Body of pancreas (tissue), 4 donors: ENCODE results near the gene TENM4. TPM values are rescaled to one million over a fixed set of nuclear protein-coding genes. Genes with fewer than 3 reads are reported as not detected.

Experiments used
- ATAC-seq: fragments of 150-250 bp; one replicate; pipeline ENCODE4 v1.9.1; 2016
- DNase-seq, 4 donors: peaks; one replicate each; pipeline ENCODE4 v3.0.0-alpha.2; 2019
- H3K27ac ChIP-seq, 4 donors: fragments of 200-600 bp; sonication (generic); 1 replicate in 3 of 4; 2 replicates in 1 of 4; pipeline versions ENCODE4 v1.5.1 to v1.6.1; 2016 to 2019; ENCODE audit warnings: mild to moderate bottlenecking in 1 of 4, mixed read lengths in 1 of 4, moderate library complexity in 1 of 4
- H3K27me3 ChIP-seq, 2 donors: fragments of 200-600 bp; sonication (generic); one replicate each; pipeline ENCODE4 v1.6.0; 2016; ENCODE audit warnings: mild to moderate bottlenecking in 1 of 2
- H3K36me3 ChIP-seq, 2 donors: fragments of 200-600 bp; sonication (generic); replicated peaks in 1 of 2; 2 replicates each; pipeline ENCODE4 v1.5.1; 2016; ENCODE audit warnings: low read depth in 2 of 2; ENCODE audit not compliant: insufficient read depth in 1 of 2
- H3K4me1 ChIP-seq: fragments of 200-600 bp; sonication (generic); one replicate; pipeline ENCODE4 v1.6.0; 2016
- H3K4me3 ChIP-seq, 2 donors: fragments of 200-600 bp; sonication (generic); 1 replicate in 1 of 2; 2 replicates in 1 of 2; pipeline ENCODE4 v1.5.1; 2016 to 2019
- H3K9me3 ChIP-seq, 3 donors: fragments of 200-600 bp; sonication (generic); 1 replicate in 2 of 3; 2 replicates in 1 of 3; pipeline ENCODE4 v1.5.1; 2016
- CTCF ChIP-seq, 7 experiments: fragments of 450-650 bp in 4 of 7; fragments of 200-600 bp in 3 of 7; sonication (generic) in 3 of 7; IDR thresholded peaks; one replicate each; pipeline ENCODE4 v1.5.1; 2016 to 2019; ENCODE audit warnings: antibody characterized with exemption in 7 of 7
- POLR2A ChIP-seq, 3 donors: fragments of 450-650 bp; IDR thresholded peaks; one replicate each; pipeline ENCODE4 v1.6.1; 2016; ENCODE audit warnings: antibody characterized with exemption in 3 of 3, mild to moderate bottlenecking in 2 of 3
- WGBS, 2 donors: methylation state at CpG; one replicate each; pipeline ENCODE4 v1.1.5; 2017; 5-methylcytosine and 5-hydroxymethylcytosine counted together
- intact Hi-C: fragments of 100-400 bp; cut with DNase I; formaldehyde crosslinking; loops from one replicate; pipeline ENCODE4 v1.15.1; 2023
- total RNA-seq, 2 donors: library from RNA; depleted of rRNA; stranded (reverse); fragments of >200 nt; gene quantifications; one replicate each; pipeline ENCODE4 v1.1.0, GENCODE V29; 2016

The TENM4 gene
- total RNA-seq, 2 donors from 2014 or later = 0.78 to 6.6 TPM

DNA sequence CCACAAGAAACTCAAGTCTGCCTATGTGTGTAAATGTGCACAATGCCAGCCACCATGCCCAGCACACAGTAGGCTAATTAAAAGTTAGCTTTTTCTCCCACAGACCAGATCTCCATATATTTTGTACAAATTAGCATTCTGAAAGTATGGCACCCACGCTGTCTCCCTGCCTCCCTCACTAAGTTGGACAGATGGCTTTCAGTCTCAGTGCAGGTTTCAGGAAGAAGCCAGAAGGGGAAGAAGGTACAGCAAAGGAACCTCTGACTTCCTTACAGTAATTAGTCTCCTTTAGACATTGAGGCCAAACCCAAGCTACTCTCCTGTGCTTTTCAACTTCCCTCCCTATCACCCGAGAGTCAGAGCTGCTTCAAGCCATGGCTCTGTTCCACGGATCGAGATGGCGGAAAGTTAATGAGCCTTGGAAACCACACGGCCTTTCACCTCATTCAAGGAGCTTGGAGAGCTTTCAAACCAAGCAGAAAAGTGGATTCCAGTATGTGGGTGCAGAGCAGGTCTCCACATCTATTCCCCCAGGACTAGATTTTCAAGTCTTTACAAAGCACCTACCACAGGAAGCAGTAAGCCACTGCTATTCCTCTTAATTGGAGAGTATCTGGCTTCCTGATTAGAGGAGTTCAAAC, 645.1 kb downstream of the TENM4 start:
- 53 to 76% methylated on average over 6 of the region's 6 CpGs for WGBS, 2 donors
- H3K4me1 ChIP-seq = peaks cover 40% of the 10 kb centered on the region
- intact Hi-C loops = no loop called here
- H3K36me3 ChIP-seq = no peaks in the 10 kb centered on the region
- H3K9me3 ChIP-seq = no peaks in the 10 kb centered on the region
- peak overlapping the region in 2 of 4 donors; percentile 46 to 75 for H3K27ac ChIP-seq
- no peak for ATAC-seq
- H3K4me3 ChIP-seq = no peak overlapping the region
- TF ChIP-seq CTCF (IDR thresholded peaks at IDR 0.05) (no peak), POLR2A (IDR thresholded peaks at IDR 0.05) (no peak)
- no peak for DNase-seq
- no peaks in the 10 kb centered on the region for H3K27me3 ChIP-seq

DNA sequence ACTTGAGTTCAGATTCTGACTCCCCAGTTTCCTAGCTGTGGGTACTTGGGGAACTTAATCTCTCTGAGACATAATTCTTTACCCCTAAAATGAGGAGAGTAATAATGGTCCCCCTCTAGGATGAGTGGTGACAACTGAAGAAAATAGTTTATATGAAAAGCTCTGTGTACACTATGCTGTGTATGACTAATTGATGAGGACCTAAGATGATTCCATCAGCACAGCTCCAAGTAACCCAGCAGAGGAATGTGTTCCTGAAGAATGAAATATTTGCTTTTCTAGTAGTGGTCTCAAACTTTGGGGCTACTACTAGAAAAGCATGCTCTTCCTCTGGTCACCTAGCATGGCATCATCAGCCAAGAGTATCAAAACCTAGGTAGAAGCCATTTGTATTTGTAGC, 648.9 kb downstream of the TENM4 start:
- Histone ChIP-seq H3K4me3 (no peak overlapping the region), H3K27me3 (no peaks in the 10 kb centered on the region), H3K36me3 (no peaks in the 10 kb centered on the region), H3K4me1 (peaks cover 18% of the 10 kb centered on the region), H3K9me3 (no peaks in the 10 kb centered on the region), H3K27ac (no peak overlapping the region)
- TF ChIP-seq CTCF (IDR thresholded peaks at IDR 0.05) = no peak
- TF ChIP-seq POLR2A (IDR thresholded peaks at IDR 0.05) = no peak
- ATAC-seq = no peak
- no peak for DNase-seq
- intact Hi-C loops = no loop called here

GRCh38 chr11:78791254-78791653, 649.6 kb downstream of the TENM4 start:
- 88 to 93% methylated on average over 1 of the region's 1 CpG for WGBS, 2 donors
- intact Hi-C loops = no loop called here

GRCh38 chr11:78790784-78791183, 650.0 kb downstream of the TENM4 start:
- no peaks in the 10 kb centered on the region for H3K27me3 ChIP-seq
- H3K36me3 ChIP-seq = no peaks in the 10 kb centered on the region
- no peaks in the 10 kb centered on the region for H3K9me3 ChIP-seq
- H3K4me1 ChIP-seq = peaks cover 6% of the 10 kb centered on the region
- H3K27ac ChIP-seq = no peak overlapping the region
- DNase-seq = no peak
- no peak for ATAC-seq
- TF ChIP-seq POLR2A (IDR thresholded peaks at IDR 0.05) = no peak
- no peak for TF ChIP-seq CTCF (IDR thresholded peaks at IDR 0.05)
- no peak overlapping the region for H3K4me3 ChIP-seq
- intact Hi-C loops = no loop called here

More at GRCh38 chr11:78791254-78791653, 649.6 kb downstream of the TENM4 start:
- no peak overlapping the region for H3K4me3 ChIP-seq
- H3K36me3 ChIP-seq = no peaks in the 10 kb centered on the region
- no peaks in the 10 kb centered on the region for H3K9me3 ChIP-seq
- TF ChIP-seq POLR2A (IDR thresholded peaks at IDR 0.05) (no peak), CTCF (IDR thresholded peaks at IDR 0.05) (no peak)
- ATAC-seq (no peak), DNase-seq (no peak)
- H3K27ac ChIP-seq = no peak overlapping the region
- H3K4me1 ChIP-seq = peaks cover 11% of the 10 kb centered on the region
- H3K27me3 ChIP-seq = no peaks in the 10 kb centered on the region

DNA sequence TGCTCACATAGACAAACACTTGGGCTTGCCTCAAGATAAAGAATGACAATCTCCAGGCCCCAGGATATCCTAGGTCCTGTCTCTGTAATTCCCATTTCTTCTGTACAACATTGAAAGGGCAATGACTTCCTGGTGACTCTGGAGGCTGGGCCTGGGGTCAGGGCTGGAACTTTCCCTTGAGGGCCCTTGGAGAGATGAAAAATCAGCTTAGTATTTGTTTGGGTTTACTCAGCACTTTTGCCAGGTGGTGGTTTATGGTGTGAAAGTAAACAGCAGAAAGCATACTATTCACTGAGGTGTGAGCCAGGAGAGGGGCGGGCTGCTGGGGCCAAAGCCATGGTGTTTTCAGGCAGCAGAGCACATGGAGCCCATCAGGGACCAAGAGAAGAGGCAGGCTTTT, 651.5 kb downstream of the TENM4 start:
- ATAC-seq (no peak), DNase-seq (peak in 3 of 4 donors; percentile 22 to 35 (median 35))
- Histone ChIP-seq H3K9me3 (no peaks in the 10 kb centered on the region), H3K36me3 (no peaks in the 10 kb centered on the region), H3K4me1 (peaks cover 5% of the 10 kb centered on the region), H3K27ac (peak overlapping the region in 1 of 4 donors; percentile 13), H3K27me3 (no peaks in the 10 kb centered on the region), H3K4me3 (no peak overlapping the region)
- intact Hi-C loops = no loop called here
- TF ChIP-seq CTCF (IDR thresholded peaks at IDR 0.05) (no peak), POLR2A (IDR thresholded peaks at IDR 0.05) (no peak)
- WGBS, 2 donors = 86 to 100% methylated on average over 1 of the region's 1 CpG
